Measurements from ENCODE around the gene S100A12. TPM values are rescaled to one million over a fixed set of nuclear protein-coding genes. Genes with fewer than 3 reads are reported as not detected.
"Not testable (repeated sequence)": the region's sequence is repeated elsewhere in the genome, so short reads cannot be mapped to it uniquely, and the experiment has no call there.

S100A12 gene
- total RNA-seq, 1 donor, result not detected

DNA sequence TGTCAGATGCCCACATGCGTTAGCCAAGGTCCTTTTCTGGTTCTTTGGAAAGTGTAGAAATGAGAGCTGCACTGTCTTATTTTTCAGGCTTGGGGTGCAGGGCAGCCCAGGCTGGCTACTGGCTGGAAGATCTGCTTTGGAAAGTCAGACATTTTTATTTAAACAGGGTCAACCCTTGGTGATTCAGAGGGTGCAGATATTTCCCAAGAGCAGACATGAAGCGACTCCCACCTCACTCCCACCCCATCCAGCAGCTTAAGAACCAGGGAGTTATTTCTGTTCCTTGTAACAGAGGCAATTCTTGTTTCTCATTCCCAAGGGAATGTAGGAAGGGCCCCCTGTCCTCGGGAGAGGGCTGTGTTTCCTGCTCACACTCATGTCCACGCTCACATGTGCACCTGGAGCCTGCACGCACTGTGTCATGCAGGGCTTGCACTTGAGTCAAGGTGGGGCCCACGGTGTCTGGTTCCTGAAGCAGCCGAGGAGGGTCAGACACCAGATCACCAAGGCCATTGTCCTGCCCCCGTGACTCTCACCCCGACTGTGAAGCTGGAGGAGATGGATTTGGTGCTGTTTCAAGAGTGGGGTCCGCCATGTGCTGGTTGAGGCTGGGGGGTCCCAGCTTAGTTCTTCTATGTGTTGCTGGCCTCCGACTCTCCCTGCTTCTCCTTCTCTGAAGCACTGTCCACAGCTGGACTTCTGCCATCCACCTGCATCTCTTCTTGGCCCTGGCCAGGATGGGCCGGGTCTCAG is 41.9 kb upstream of the S100A12 start:
- Histone ChIP-seq H3K4me1 (ENCODE audit: insufficient read depth, low read length) (no peaks in the 10 kb centered on the region), H3K36me3 (ENCODE audit: insufficient read depth, low read length) (no peaks in the 10 kb centered on the region), H2AFZ (ENCODE audit: low read length) (no peak overlapping the region), H3K4me3 (ENCODE audit: insufficient read depth, low read length) (no peak overlapping the region), H3K9me3 (ENCODE audit: low read depth, low read length) (no peaks in the 10 kb centered on the region), H4K20me1 (ENCODE audit: insufficient read depth, low read length) (no peaks in the 10 kb centered on the region), H3K4me2 (ENCODE audit: insufficient read depth, low read length) (no peak overlapping the region), H3K27ac (ENCODE audit: low read depth, low read length) (no peak overlapping the region), H3K79me2 (ENCODE audit: insufficient read depth, low read length) (no peaks in the 10 kb centered on the region), H3K27me3 (ENCODE audit: insufficient read depth, low read length) (no peaks in the 10 kb centered on the region)
- DNase-seq (ENCODE audit: insufficient read length, low spot score, missing footprints), result no peak
- TF ChIP-seq, protein P1, sequence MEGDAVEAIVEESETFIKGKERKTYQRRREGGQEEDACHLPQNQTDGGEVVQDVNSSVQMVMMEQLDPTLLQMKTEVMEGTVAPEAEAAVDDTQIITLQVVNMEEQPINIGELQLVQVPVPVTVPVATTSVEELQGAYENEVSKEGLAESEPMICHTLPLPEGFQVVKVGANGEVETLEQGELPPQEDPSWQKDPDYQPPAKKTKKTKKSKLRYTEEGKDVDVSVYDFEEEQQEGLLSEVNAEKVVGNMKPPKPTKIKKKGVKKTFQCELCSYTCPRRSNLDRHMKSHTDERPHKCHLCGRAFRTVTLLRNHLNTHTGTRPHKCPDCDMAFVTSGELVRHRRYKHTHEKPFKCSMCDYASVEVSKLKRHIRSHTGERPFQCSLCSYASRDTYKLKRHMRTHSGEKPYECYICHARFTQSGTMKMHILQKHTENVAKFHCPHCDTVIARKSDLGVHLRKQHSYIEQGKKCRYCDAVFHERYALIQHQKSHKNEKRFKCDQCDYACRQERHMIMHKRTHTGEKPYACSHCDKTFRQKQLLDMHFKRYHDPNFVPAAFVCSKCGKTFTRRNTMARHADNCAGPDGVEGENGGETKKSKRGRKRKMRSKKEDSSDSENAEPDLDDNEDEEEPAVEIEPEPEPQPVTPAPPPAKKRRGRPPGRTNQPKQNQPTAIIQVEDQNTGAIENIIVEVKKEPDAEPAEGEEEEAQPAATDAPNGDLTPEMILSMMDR (IDR thresholded peaks at IDR 0.05; ENCODE audit: extremely low read depth, low read depth, low read length), result no peak

GRCh38 chr1:153415850-153416570 is 40.6 kb upstream of the S100A12 start, which contains the start of gene S100A7A:
S100A7A (plus strand) TSS chr1:153416520; CDS start chr1:153418083, 1,563 bp downstream.
- Histone ChIP-seq H3K27me3 (ENCODE audit: insufficient read depth, low read length) (no peaks in the 10 kb centered on the region), H3K79me2 (ENCODE audit: insufficient read depth, low read length) (no peaks in the 10 kb centered on the region), H4K20me1 (ENCODE audit: insufficient read depth, low read length) (no peaks in the 10 kb centered on the region), H3K36me3 (ENCODE audit: insufficient read depth, low read length) (no peaks in the 10 kb centered on the region), H3K9me3 (ENCODE audit: low read depth, low read length) (no peaks in the 10 kb centered on the region), H2AFZ (ENCODE audit: low read length) (no peak within 1 kb of the TSS), H3K4me3 (ENCODE audit: insufficient read depth, low read length) (no peak within 1 kb of the TSS), H3K4me2 (ENCODE audit: insufficient read depth, low read length) (no peak within 1 kb of the TSS), H3K27ac (ENCODE audit: low read depth, low read length) (no peak within 1 kb of the TSS), H3K4me1 (ENCODE audit: insufficient read depth, low read length) (no peaks in the 10 kb centered on the region)
- DNase-seq (ENCODE audit: insufficient read length, low spot score, missing footprints), result no peak
- TF ChIP-seq, protein P1 (IDR thresholded peaks at IDR 0.05; ENCODE audit: extremely low read depth, low read depth, low read length), result no peak

GRCh38 chr1:153413961-153414360 is 38.5 kb upstream of the S100A12 start:
- H2AFZ ChIP-seq (ENCODE audit: low read length); H3K27ac ChIP-seq (ENCODE audit: low read depth, low read length); DNase-seq (ENCODE audit: insufficient read length, low spot score, missing footprints); H3K79me2 ChIP-seq (ENCODE audit: insufficient read depth, low read length); H3K4me1 ChIP-seq (ENCODE audit: insufficient read depth, low read length); H3K4me3 ChIP-seq (ENCODE audit: insufficient read depth, low read length); H3K36me3 ChIP-seq (ENCODE audit: insufficient read depth, low read length); H3K4me2 ChIP-seq (ENCODE audit: insufficient read depth, low read length); H4K20me1 ChIP-seq (ENCODE audit: insufficient read depth, low read length); H3K9me3 ChIP-seq (ENCODE audit: low read depth, low read length); H3K27me3 ChIP-seq (ENCODE audit: insufficient read depth, low read length): not testable (repeated sequence)

DNA sequence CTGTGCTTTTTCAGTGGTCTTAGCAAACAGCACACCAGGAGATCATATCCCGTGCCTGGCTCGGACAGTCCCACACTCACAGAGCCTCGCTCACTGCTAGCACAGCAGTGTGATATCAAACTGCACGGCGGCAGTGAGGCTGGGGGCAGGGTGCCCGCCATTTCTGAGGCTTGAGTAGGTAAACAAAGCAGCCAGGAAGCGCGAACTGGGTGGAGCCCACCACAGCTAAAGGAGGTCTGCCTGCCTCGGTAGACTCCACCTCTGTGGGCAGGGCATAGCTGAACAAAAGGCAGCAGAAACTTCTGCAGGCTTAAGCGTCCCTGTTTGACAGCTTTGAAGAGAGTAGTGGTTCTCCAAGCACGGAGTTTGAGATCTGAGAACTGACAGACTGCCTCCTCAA is 31.9 kb upstream of the S100A12 start:
- not testable (repeated sequence) for H3K9me3 ChIP-seq (ENCODE audit: low read depth, low read length); DNase-seq (ENCODE audit: insufficient read length, low spot score, missing footprints); H3K27ac ChIP-seq (ENCODE audit: low read depth, low read length); H3K27me3 ChIP-seq (ENCODE audit: insufficient read depth, low read length); H3K36me3 ChIP-seq (ENCODE audit: insufficient read depth, low read length); H4K20me1 ChIP-seq (ENCODE audit: insufficient read depth, low read length); H3K4me2 ChIP-seq (ENCODE audit: insufficient read depth, low read length); H3K4me1 ChIP-seq (ENCODE audit: insufficient read depth, low read length); H3K4me3 ChIP-seq (ENCODE audit: insufficient read depth, low read length); H2AFZ ChIP-seq (ENCODE audit: low read length); H3K79me2 ChIP-seq (ENCODE audit: insufficient read depth, low read length)

DNA sequence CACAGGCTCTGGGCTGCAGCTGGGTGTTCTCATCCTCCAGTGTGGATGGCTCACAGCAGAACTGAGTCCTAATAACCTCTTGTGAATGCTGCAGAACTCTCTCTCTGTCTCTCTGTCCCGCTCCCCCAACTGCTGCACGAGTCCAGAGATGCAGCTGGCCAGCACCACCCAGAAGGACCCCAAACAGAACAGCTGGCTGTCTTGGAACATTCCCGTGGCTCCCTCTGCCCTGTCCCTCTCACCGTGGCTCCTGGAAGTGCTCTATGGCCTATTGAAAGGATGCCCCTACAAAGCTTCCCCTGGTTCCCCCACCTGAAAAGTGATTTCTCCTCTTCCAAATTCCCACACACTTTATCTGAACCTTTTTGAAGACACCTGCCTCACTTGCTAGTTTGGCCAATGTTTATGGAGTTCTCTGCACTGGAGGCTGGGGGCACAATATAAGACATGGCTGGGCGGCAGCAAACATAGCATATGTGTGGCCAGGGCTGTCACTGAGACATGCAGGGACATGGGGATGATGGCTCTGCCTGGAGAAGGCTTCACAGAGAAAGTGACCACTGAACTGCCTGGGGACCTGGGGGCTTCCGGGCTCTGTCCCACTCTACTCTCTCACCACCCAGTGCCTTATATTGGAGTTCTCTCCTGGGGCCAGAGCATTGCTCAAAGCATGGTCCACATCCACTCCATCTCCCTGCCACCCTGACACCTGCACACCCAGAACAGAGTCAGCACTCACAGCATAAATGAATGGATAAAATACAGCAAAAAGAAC is 30.6 kb upstream of the S100A12 start:
- H3K27ac ChIP-seq (ENCODE audit: low read depth, low read length); H2AFZ ChIP-seq (ENCODE audit: low read length); H3K4me2 ChIP-seq (ENCODE audit: insufficient read depth, low read length); H3K9me3 ChIP-seq (ENCODE audit: low read depth, low read length); H3K4me3 ChIP-seq (ENCODE audit: insufficient read depth, low read length); H3K27me3 ChIP-seq (ENCODE audit: insufficient read depth, low read length); H3K36me3 ChIP-seq (ENCODE audit: insufficient read depth, low read length); DNase-seq (ENCODE audit: insufficient read length, low spot score, missing footprints); H3K79me2 ChIP-seq (ENCODE audit: insufficient read depth, low read length); H4K20me1 ChIP-seq (ENCODE audit: insufficient read depth, low read length); H3K4me1 ChIP-seq (ENCODE audit: insufficient read depth, low read length): not testable (repeated sequence)

Data from osteoblast (primary cell).